Measurements from ENCODE around the gene SRSF6.
A peak's percentile ranks its signal among the peaks of the same experiment; 100 is the strongest.
"Not testable (repeated sequence)": the region's sequence is repeated elsewhere in the genome, so short reads cannot be mapped to it uniquely, and the experiment has no call there.

Gene SRSF6

GRCh38 chr20:43457640-43458421 lies at the start of gene SRSF6:
SRSF6 (plus strand) TSS chr20:43457896; CDS start chr20:43458034, 138 bp downstream.
- DNase-seq (ENCODE audit: low read depth): peak; percentile 91

GRCh38 chr20:43408848-43409576 lies 48.7 kb upstream of the SRSF6 start:
- DNase-seq (ENCODE audit: low read depth): no peak

DNA sequence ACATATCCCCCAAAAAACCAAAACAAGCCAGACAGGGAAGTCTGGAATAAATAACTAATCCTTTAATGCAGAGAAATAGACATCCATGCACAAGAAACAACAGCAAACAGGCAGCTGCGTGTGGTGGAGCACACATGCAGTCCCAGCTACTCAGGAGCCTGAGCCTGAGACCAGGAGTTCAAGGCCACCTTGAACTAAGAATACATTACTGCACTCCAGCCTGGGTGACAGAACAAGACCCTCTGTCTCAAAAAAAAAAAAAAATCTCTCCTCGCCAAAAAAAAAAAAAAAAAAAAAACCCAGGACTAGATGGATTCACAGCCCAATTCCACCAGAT lies 48.2 kb upstream of the SRSF6 start:
- no peak for DNase-seq (ENCODE audit: low read depth)

GRCh38 chr20:43415661-43416430 lies 41.9 kb upstream of the SRSF6 start:
- DNase-seq (ENCODE audit: low read depth): no peak

GRCh38 chr20:43416591-43417228 lies 41.0 kb upstream of the SRSF6 start:
- DNase-seq (ENCODE audit: low read depth): no peak

DNA sequence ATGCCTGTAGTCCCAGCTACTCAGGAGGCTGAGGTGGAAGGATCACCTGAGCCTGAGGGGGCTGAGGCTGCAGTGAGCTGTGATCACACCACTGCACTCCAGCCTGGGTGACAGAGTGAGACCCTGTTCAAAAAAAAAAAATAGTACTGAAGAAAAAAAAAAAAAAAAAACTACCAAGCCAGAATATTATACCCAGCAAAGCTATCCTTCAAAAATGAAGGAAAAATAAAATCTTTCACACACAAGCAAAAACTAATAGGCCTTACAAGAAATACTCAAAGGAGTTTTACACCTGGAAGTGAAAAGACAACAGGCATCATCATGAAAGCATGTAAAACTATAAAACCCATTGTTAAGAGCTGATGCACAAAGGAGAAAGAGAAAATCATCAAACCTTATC lies 37.5 kb upstream of the SRSF6 start:
- no peak for DNase-seq (ENCODE audit: low read depth)

DNA sequence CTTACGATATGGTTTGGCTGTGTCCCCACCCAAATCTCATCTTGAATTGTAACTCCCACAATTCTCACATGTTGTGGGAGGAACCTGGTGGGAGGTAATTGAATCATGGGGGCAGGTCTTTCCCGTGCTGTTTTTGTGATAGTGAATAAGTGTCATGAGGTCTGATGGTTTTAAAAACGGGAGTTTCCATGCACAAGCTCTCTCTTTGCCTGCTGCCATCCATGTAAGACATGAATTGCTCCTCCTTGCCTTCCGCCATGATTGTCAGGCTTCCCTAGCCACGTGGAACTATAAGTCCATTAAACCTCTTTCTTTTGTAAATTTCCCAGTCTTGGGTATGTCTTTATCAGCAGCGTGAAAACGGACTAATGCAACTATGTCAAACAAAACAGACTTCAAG lies 36.8 kb upstream of the SRSF6 start:
- not testable (repeated sequence) for DNase-seq (ENCODE audit: low read depth)

- DNase-seq (ENCODE audit: low read depth): no peak
Measured at GRCh38 chr20:43426172-43426571, 31.5 kb upstream of the SRSF6 start.

DNA sequence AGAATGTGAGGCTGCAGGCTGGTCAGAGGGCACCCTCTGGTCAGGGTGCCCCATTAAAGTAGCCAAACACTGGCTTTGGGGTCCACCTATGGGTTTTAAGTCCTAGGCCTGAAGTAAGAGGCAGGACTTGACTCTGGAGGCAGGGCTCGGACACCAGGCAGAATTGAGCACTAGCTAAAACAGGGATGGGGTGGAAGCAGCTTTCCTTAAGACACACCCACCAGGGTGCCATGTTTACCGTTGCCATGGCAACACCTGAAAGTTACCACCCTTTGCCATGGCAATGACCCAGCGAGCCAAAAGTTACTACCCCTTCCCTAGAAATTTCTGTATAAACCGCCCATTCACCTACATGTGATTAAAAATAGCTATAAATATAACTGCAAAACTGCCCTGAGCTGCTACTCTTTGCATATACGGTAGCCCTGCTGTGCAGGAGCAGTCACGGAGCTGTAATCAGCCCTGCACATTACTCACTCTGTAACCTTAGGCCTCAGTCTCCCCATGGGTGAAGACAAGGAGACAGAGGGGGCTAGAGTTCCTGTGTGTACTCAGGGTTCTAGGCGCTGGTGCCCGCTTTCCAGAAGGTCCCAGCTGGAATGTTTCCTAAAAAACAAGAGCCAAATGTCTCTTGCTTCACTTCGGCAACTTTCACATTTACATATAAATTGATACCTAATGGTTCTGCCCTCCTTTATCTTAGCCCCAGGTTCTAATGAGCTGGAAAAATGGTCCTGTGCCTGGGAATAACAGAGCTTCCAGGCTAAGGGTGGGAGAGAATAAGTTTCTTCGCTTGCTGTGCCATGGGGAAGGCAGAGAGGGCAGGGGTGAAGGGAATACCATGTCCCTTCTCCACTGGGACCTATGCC lies 27.2 kb upstream of the SRSF6 start:
- no peak for DNase-seq (ENCODE audit: low read depth)

- DNase-seq (ENCODE audit: low read depth): no peak
Measured at GRCh38 chr20:43431134-43431519, 26.6 kb upstream of the SRSF6 start.

GRCh38 chr20:43432498-43432897 lies 25.2 kb upstream of the SRSF6 start:
- no peak for DNase-seq (ENCODE audit: low read depth)

DNA sequence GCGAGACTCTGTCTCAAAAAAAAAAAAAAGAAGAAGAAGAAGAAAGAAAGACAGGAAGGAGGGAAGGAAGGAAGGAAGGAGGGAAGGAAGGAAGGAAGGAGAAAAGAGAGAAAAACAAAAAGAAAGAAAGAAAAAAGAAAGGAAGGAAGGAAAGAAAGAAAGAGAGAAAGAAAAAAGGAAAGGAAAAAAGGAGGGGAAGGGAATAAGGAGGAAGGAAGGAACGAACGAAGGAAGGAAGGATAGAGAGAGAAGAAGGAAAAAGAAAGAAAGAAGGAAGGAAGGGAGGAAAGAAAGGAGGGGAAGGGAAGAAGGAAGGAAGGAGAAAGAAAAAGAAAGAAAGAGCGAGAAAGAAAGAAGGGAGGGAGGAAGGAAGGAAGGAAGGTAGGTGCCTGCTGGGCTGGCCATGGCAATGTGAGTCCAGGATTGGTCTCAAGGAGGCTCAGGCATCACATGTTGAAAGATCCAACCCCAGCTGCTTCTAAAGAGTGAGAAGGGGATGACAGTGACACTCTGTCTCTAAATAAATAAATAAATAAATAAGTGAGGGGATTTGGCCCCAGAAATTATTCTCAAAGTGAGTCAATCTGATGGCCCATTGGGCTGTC lies 24.3 kb upstream of the SRSF6 start:
- no peak for DNase-seq (ENCODE audit: low read depth)

- DNase-seq (ENCODE audit: low read depth): no peak
Measured at GRCh38 chr20:43434565-43434964, 23.1 kb upstream of the SRSF6 start.

DNA sequence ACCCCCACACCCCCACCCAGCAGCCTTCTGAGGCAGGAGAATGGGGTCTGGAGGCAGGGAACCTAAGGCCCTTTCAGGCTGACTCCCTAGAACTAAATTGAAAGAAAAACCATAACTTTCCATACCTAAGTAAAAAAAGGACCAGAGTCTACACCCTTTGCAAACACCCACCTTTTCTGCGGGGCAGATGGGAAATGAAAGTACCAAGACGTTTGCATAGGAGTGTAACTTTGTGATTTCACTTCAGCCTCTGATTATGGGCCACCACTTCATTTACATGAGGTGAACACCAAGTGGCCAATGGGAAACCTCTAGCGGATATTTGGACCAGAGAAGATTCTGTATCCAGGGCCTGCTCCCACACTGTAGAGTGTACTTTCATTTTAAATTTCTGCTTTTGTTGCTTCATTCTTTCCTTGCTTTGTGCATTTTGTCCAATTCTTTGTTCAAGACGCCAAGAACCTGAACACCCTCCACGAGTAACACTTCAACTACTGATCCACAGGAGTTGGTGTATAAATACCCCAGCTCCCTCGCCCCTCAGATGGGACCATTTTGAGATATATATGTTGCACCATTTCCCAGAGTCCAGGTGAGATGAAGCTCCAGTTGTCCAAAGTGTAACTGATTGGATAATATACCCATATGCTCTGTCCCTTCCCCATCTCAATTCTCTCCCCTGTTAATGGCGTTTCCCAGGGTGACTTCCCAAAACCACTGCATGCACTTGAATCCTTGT lies 18.9 kb upstream of the SRSF6 start:
- no peak for DNase-seq (ENCODE audit: low read depth)

GRCh38 chr20:43440531-43440930 lies 17.2 kb upstream of the SRSF6 start:
- DNase-seq (ENCODE audit: low read depth): no peak

- DNase-seq (ENCODE audit: low read depth): no peak
Measured at GRCh38 chr20:43442282-43442880, 15.3 kb upstream of the SRSF6 start.

DNA sequence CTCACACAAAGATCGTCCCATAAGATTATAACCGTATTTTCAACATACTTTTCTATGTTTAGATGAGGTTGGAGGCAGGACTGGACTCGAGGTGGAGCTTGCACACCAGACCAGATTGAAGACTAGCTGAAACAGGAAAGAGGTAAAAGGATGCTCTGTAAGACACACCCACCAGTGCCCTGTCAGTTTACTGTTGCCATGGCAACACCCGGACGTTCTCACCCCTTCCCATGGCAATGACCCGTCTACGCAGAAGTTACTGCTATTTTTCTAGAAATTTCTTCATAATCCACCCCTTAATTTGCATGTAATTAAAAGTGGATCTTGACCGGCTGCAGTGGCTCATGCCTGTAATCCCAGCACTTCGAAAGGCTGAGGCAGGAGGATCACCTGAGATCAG lies 13.6 kb upstream of the SRSF6 start:
- DNase-seq (ENCODE audit: low read depth): no peak

- no peak for DNase-seq (ENCODE audit: low read depth)
Measured at GRCh38 chr20:43446361-43446879, 11.3 kb upstream of the SRSF6 start.

DNA sequence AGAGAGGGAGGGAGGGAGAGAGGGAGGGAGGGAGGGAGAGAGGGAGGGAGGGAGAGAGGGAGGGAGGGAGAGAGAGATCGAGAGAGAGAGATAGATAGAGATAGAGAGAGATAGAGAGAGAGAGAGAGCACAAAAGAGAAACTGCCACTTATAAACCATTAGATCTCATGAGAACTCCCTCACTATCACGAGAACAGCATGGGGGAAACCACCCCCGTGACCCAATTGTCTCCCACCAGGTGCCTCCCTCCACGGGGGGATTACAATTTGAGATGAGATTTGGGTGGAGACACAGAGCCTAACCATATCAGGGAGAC lies 9.3 kb upstream of the SRSF6 start:
- not testable (repeated sequence) for DNase-seq (ENCODE audit: low read depth)

All from activated gamma-delta T cell treated with anti-CD3 and anti-CD28 coated beads, Interleukin-2, amount 50 U/mL, for 16 hours (primary cell).